GM21576 (cell line): ENCODE data around the gene NPAS3.

Experiments used
- ATAC-seq: cut with Tn5 transposase; IDR thresholded peaks from one replicate; pipeline ENCODE4 v1.9.1; 2021; ENCODE audit warnings: mild to moderate bottlenecking, moderate library complexity; ENCODE audit not compliant: unreplicated experiment

NPAS3 gene

GRCh38 chr14:33768458-33768830, 829.8 kb downstream of the NPAS3 start:
- ATAC-seq: no peak

GRCh38 chr14:33773205-33774030, 834.7 kb downstream of the NPAS3 start:
- ATAC-seq: no peak

GRCh38 chr14:33774161-33774560, 835.5 kb downstream of the NPAS3 start:
- no peak for ATAC-seq

- no peak for ATAC-seq
Measured at GRCh38 chr14:33774723-33775470, 836.2 kb downstream of the NPAS3 start.

GRCh38 chr14:33776871-33777270, 838.2 kb downstream of the NPAS3 start:
- ATAC-seq: no peak

- no peak for ATAC-seq
Measured at GRCh38 chr14:33777681-33778080, 839.0 kb downstream of the NPAS3 start.

- no peak for ATAC-seq
Measured at GRCh38 chr14:33780035-33780434, 841.4 kb downstream of the NPAS3 start.

- ATAC-seq: no peak
Measured at GRCh38 chr14:33781236-33781635, 842.6 kb downstream of the NPAS3 start.

- no peak for ATAC-seq
Measured at GRCh38 chr14:33782923-33783322, 844.2 kb downstream of the NPAS3 start.

GRCh38 chr14:33786091-33786825, 847.6 kb downstream of the NPAS3 start:
- no peak for ATAC-seq

GRCh38 chr14:33788161-33788560, 849.5 kb downstream of the NPAS3 start:
- no peak for ATAC-seq

GRCh38 chr14:33790996-33791395, 852.3 kb downstream of the NPAS3 start:
- ATAC-seq: no peak

- peak; percentile 78 for ATAC-seq
Measured at GRCh38 chr14:33792009-33792719, 853.5 kb downstream of the NPAS3 start.

GRCh38 chr14:33792720-33793368, 854.2 kb downstream of the NPAS3 start:
- ATAC-seq: peak; percentile 48

- ATAC-seq: no peak
Measured at GRCh38 chr14:33793398-33794110, 854.9 kb downstream of the NPAS3 start.

GRCh38 chr14:33794791-33795305, 856.2 kb downstream of the NPAS3 start:
- no peak for ATAC-seq

GRCh38 chr14:33796356-33796755, 857.7 kb downstream of the NPAS3 start:
- no peak for ATAC-seq

GRCh38 chr14:33799705-33800570, 861.3 kb downstream of the NPAS3 start:
- no peak for ATAC-seq

GRCh38 chr14:33800735-33801163, 862.1 kb downstream of the NPAS3 start:
- ATAC-seq: no peak
